Neural cell (in vitro differentiated cells): ENCODE results near the gene RASGRP2. TPM values are rescaled to one million over a fixed set of nuclear protein-coding genes. Genes with fewer than 3 reads are reported as not detected.

Source experiments
- H2AFZ ChIP-seq: fragments of 200-600, 300-800 bp; sonication (generic), shearing (Covaris generic); 2 replicates; pipeline ENCODE4 v1.6.0; 2014; ENCODE audit warnings: low read depth, mild to moderate bottlenecking, antibody characterized with exemption, low read length, moderate library complexity
- H3F3A ChIP-seq: fragments of 200-600 bp; shearing (Covaris generic); 2 replicates; pipeline ENCODE4 v1.6.1; 2016; ENCODE audit warnings: mild to moderate bottlenecking, moderate library complexity, mixed read lengths, antibody characterized with exemption, low read length; ENCODE audit not compliant: insufficient read depth, poor library complexity, severe bottlenecking
- H3K27ac ChIP-seq: fragments of 200-600, 300-800 bp; sonication (generic), shearing (Covaris generic); 2 replicates; pipeline ENCODE4 v1.5.1; 2014; ENCODE audit warnings: mild to moderate bottlenecking, low read length, moderate library complexity
- H3K27me3 ChIP-seq: fragments of 300-800, 200-600 bp; sonication (generic), shearing (Covaris generic); 2 replicates; pipeline ENCODE4 v1.6.0; 2014; ENCODE audit warnings: mild to moderate bottlenecking, low read depth, low read length, moderate library complexity; ENCODE audit not compliant: insufficient read depth
- H3K36me3 ChIP-seq: fragments of 300-800, 200-600 bp; sonication (generic), shearing (Covaris generic); 2 replicates; pipeline ENCODE4 v1.5.1; 2014; ENCODE audit warnings: mild to moderate bottlenecking, antibody characterized with exemption, low read length, moderate library complexity; ENCODE audit not compliant: insufficient read depth
- H3K4me2 ChIP-seq: fragments of 300-800, 200-600 bp; sonication (generic), shearing (Covaris generic); 2 replicates; pipeline ENCODE4 v1.6.0; 2014; ENCODE audit warnings: mild to moderate bottlenecking, low read length
- H3K4me3 ChIP-seq: fragments of 300-800, 200-600 bp; sonication (generic), shearing (Covaris generic); 2 replicates; pipeline ENCODE4 v1.5.1; 2014; ENCODE audit warnings: mild to moderate bottlenecking, low read length, moderate library complexity
- H3K79me2 ChIP-seq: fragments of 200-600 bp; shearing (Covaris generic); replicated peaks from 2 replicates; pipeline ENCODE4 v1.6.0; 2014; ENCODE audit warnings: mild to moderate bottlenecking, low read length, moderate library complexity; ENCODE audit not compliant: insufficient read depth
- H3K9ac ChIP-seq: fragments of 300-800, 200-600 bp; sonication (generic), shearing (Covaris generic); 2 replicates; pipeline ENCODE4 v1.6.1; 2016; ENCODE audit warnings: mild to moderate bottlenecking, low read length, mixed read lengths
- H3K9me2 ChIP-seq: fragments of 200-600 bp; shearing (Covaris generic); 2 replicates; pipeline ENCODE4 v1.6.1; 2016; ENCODE audit warnings: mild to moderate bottlenecking, low read length, mixed read lengths; ENCODE audit not compliant: insufficient read depth
- H3K9me3 ChIP-seq: fragments of 200-600, 300-800 bp; sonication (generic), shearing (Covaris generic); 2 replicates; pipeline ENCODE4 v1.6.1; 2016; ENCODE audit warnings: mild to moderate bottlenecking, mixed run types, low read length, moderate library complexity, mixed read lengths
- H4K20me1 ChIP-seq: fragments of 200-600 bp; shearing (Covaris generic); 2 replicates; pipeline ENCODE4 v1.6.1; 2016; ENCODE audit warnings: mild to moderate bottlenecking, mixed run types; ENCODE audit not compliant: insufficient read depth
- CTCF ChIP-seq: fragments of 450-650 bp; IDR thresholded peaks from 2 replicates; pipeline ENCODE4 v1.5.1; 2014; ENCODE audit warnings: antibody characterized with exemption, mild to moderate bottlenecking, moderate library complexity; ENCODE audit not compliant: poor library complexity, severe bottlenecking
- EP300 ChIP-seq: fragments of 450-650 bp; conservative IDR thresholded peaks from 2 replicates; pipeline ENCODE4 v1.6.1; 2014; ENCODE audit warnings: antibody characterized with exemption, mild to moderate bottlenecking, moderate library complexity; ENCODE audit not compliant: poor library complexity, severe bottlenecking
- EZH2 ChIP-seq: fragments of 200-600, 300-800 bp; shearing (Covaris generic), sonication (generic); IDR thresholded peaks from 2 replicates; pipeline ENCODE4 v1.6.1; 2014; ENCODE audit warnings: antibody characterized with exemption, low read length, borderline replicate concordance, mild to moderate bottlenecking; ENCODE audit not compliant: insufficient read depth, poor library complexity, severe bottlenecking
- MXI1 ChIP-seq: fragments of 450-650 bp; conservative IDR thresholded peaks from 2 replicates; pipeline ENCODE4 v1.6.1; 2014; ENCODE audit warnings: antibody characterized with exemption, mild to moderate bottlenecking; ENCODE audit not compliant: poor library complexity, severe bottlenecking
- POLR2AphosphoS5 ChIP-seq: IDR thresholded peaks from 2 replicates; pipeline ENCODE4 v1.6.1; 2012
- RAD21 ChIP-seq: fragments of 450-650 bp; conservative IDR thresholded peaks from 2 replicates; pipeline ENCODE4 v1.6.1; 2014; ENCODE audit warnings: antibody characterized with exemption, mild to moderate bottlenecking, moderate library complexity
- REST ChIP-seq: IDR thresholded peaks from 2 replicates; pipeline ENCODE4 v1.6.1; 2012; ENCODE audit warnings: borderline replicate concordance
- SMC3 ChIP-seq: fragments of 450-650 bp; conservative IDR thresholded peaks from 2 replicates; pipeline ENCODE4 v1.6.1; 2014; ENCODE audit warnings: antibody characterized with exemption, mild to moderate bottlenecking, moderate library complexity; ENCODE audit not compliant: poor library complexity
- TAF1 ChIP-seq: IDR thresholded peaks from 2 replicates; pipeline ENCODE4 v1.6.1; 2012; ENCODE audit warnings: low read depth
- polyA plus RNA-seq: library from polyadenylated mRNA; depleted of rRNA; stranded (reverse); fragments of >200 nt; gene quantifications from 2 replicates; pipeline ENCODE4 v1.2.3, GENCODE V29; 2014

RASGRP2 gene
- polyA plus RNA-seq, 1 donor from 2014 or later = 4.5 TPM

- Histone ChIP-seq H3K4me3 (no peak overlapping the region), H3K27me3 (no peaks in the 10 kb centered on the region), H3K9ac (peak overlapping the region; percentile 17), H3K36me3 (no peaks in the 10 kb centered on the region), H4K20me1 (no peaks in the 10 kb centered on the region), H3K9me3 (no peaks in the 10 kb centered on the region), H3F3A (no peaks in the 10 kb centered on the region), H3K9me2 (no peaks in the 10 kb centered on the region), H3K79me2 (peaks cover 7% of the 10 kb centered on the region), H3K27ac (no peak overlapping the region), H3K4me2 (no peak overlapping the region), H2AFZ (no peak overlapping the region)
- no peak for TF ChIP-seq EP300
- no peak for TF ChIP-seq CTCF
- TF ChIP-seq POLR2AphosphoS5 = no peak
- TF ChIP-seq EZH2 = no peak
- no peak for TF ChIP-seq RAD21
- TF ChIP-seq SMC3 = no peak
- TF ChIP-seq TAF1 = no peak
- no peak for TF ChIP-seq MXI1
- no peak for TF ChIP-seq REST
These were observed 51.1 kb downstream of the RASGRP2 start for GRCh38 chr11:64692764-64693331.

- Histone ChIP-seq H3K27ac (no peak overlapping the region), H3K9me2 (no peaks in the 10 kb centered on the region), H3K4me3 (no peak overlapping the region)
These were observed 52.4 kb downstream of the RASGRP2 start for GRCh38 chr11:64691543-64691942.

More at GRCh38 chr11:64691543-64691942, 52.4 kb downstream of the RASGRP2 start:
- H3F3A ChIP-seq = no peaks in the 10 kb centered on the region
- no peaks in the 10 kb centered on the region for H3K36me3 ChIP-seq
- TF ChIP-seq POLR2AphosphoS5 (no peak), TAF1 (no peak), MXI1 (no peak), EZH2 (no peak)
- H3K27me3 ChIP-seq = no peaks in the 10 kb centered on the region
- H3K4me2 ChIP-seq = no peak overlapping the region
- no peak overlapping the region for H2AFZ ChIP-seq
- no peaks in the 10 kb centered on the region for H3K9me3 ChIP-seq
- H3K79me2 ChIP-seq = peaks cover 7% of the 10 kb centered on the region
- no peak overlapping the region for H3K9ac ChIP-seq
- no peaks in the 10 kb centered on the region for H4K20me1 ChIP-seq
